HG03469 (cell line): ENCODE data around the gene WDR82.

Experiments used
- ATAC-seq: cut with Tn5 transposase; IDR thresholded peaks from one replicate; pipeline ENCODE4 v1.9.1; 2021; ENCODE audit warnings: mild to moderate bottlenecking, moderate library complexity, moderate number of reproducible peaks; ENCODE audit not compliant: unreplicated experiment

WDR82 gene

DNA sequence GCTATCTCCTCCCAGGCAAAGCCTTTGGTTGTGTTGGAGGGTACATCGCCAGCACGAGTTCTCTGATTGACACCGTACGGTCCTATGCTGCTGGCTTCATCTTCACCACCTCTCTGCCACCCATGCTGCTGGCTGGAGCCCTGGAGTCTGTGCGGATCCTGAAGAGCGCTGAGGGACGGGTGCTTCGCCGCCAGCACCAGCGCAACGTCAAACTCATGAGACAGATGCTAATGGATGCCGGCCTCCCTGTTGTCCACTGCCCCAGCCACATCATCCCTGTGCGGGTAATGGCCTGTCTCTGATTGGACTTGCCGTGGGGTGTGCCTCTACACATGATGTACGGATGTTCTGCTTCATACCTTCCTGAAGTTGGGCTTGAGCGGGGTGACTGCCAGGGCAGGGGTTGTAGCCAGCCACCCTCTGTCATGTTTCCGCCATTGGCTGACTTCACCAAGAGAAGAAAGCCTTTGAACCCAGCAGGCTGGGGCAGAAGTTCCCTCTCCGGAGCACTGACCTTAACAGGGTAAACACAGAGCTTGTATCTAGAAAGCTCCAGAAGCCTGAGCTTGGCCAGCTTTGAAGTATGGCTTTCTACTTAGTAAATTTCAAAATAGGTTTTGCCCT is 67.1 kb downstream of the WDR82 start:
- ATAC-seq: no peak

DNA sequence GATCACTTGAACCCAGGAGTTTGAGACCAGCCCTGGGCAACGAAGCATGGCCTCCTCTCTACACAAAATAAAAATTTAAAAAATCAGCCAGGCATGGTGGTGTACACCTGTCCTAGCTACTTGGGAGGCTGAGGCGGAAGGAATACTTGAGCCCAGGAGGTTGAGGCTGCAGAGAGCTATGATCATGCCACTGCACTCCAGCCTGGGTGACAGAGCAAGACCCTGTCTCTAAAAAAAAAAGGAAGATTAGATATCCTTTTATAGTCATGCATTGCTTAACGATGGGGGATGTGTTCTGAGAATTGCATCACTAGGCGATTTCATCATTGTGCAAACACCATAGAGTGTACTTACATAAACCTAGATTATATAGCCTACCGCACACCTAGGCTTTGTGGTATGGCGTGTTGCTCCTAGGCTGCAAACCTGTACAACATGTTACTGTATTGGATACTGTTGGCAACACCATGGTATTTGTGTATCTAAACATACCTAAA is 67.9 kb downstream of the WDR82 start:
- ATAC-seq: no peak

DNA sequence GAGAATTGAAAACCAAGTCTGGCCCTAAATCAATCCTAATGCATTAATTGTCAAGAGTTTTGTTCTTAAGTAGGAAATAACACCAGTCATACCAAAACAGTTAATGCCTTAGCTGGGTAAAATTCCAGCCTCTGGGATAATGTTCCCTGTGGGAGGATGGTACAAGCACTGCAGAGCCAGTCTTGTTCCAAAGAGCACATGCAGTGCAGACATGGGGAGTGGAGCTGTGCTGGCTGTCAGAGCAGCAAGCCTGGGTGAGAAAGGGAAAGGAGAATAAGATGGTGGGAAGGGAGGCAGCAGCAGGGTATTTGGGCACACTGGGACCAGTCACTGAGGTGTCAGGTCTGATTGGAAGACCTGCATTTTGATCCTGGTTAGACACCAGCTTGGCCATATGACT is 68.4 kb downstream of the WDR82 start:
- ATAC-seq: no peak

DNA sequence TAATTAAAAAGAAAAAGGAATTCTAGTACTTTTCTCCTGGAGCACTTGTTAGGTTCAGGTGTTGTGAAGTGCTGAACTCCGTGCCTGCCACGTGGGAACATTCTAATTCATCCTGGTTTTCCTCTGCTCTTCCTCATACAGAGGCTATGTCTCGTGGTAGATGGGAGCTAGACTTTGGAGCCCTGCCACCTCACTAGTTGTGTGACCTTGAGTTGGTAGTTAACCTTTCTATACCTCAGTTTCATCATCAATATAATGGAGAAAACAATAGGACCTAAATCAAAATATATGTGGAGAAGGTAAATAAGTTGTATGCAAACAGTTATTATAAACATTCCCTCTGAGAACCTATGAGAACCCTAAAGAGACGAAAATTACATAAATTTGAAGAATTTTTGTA is 69.9 kb downstream of the WDR82 start:
- no peak for ATAC-seq

DNA sequence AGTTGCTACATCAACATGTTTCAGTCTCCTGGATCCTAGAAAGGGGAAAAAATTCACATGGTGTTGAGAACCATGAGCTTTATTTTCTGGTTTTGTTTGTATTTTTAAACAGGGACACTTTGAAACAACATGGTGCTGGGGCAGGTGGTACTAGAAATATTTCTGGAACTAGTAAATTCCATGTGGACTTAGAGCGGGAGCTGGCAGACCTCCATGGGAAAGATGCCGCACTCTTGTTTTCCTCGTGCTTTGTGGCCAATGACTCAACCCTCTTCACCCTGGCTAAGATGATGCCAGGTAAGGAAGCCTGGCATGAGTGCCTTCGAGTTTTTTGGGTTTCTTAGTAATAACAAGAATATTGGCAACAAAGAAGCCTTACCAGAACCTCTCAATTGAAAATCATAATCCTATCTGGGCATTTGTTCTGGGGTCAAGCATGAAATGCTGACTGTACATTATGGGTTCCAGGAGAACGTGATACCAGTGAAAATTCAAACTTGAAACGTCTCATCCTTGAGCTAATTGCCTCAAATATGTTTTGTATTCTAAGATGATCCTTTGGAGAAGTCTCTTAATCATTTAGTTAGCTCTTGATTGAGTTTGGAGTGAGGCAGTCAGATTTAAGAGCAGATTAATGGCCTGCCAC is 72.6 kb downstream of the WDR82 start:
- no peak for ATAC-seq
